Measurements from ENCODE around the gene SH3BP2. TPM values are rescaled to one million over a fixed set of nuclear protein-coding genes. Genes with fewer than 3 reads are reported as not detected.
A peak's percentile ranks its signal among the peaks of the same experiment; 100 is the strongest.

SH3BP2 gene
- total RNA-seq, 1 donor from 2014 or later = 150 TPM

- Mint-ChIP-seq H3K4me3 (ENCODE audit: unreplicated experiment) (no peak overlapping the region), H3K9me3 (ENCODE audit: unreplicated experiment) (no peaks in the 10 kb centered on the region), H3K36me3 (ENCODE audit: low read depth, unreplicated experiment) (no peaks in the 10 kb centered on the region), H3K27me3 (ENCODE audit: unreplicated experiment) (peaks cover 2% of the 10 kb centered on the region), H3K4me1 (ENCODE audit: unreplicated experiment) (peaks cover 28% of the 10 kb centered on the region), H3K27ac (ENCODE audit: unreplicated experiment) (no peak overlapping the region)
- no peak for TF ChIP-seq CTCF (IDR thresholded peaks at IDR 0.05; ENCODE audit: unreplicated experiment)
- peak; percentile 3 for DNase-seq (ENCODE audit: low spot score)
Observed at GRCh38 chr4:2796849-2797544, 4.1 kb downstream of the SH3BP2 start.

GRCh38 chr4:2797545-2798305 is 4.8 kb downstream of the SH3BP2 start:
- TF ChIP-seq CTCF (IDR thresholded peaks at IDR 0.05; ENCODE audit: unreplicated experiment) = no peak

GRCh38 chr4:2798399-2799223 is 5.7 kb downstream of the SH3BP2 start:
- H3K4me1 Mint-ChIP-seq (ENCODE audit: unreplicated experiment) = peaks cover 28% of the 10 kb centered on the region
- peaks cover 3% of the 10 kb centered on the region for H3K27me3 Mint-ChIP-seq (ENCODE audit: unreplicated experiment)
- no peaks in the 10 kb centered on the region for H3K9me3 Mint-ChIP-seq (ENCODE audit: unreplicated experiment)
- H3K36me3 Mint-ChIP-seq (ENCODE audit: low read depth, unreplicated experiment) = no peaks in the 10 kb centered on the region
- H3K4me3 Mint-ChIP-seq (ENCODE audit: unreplicated experiment) = peak overlapping the region; percentile 56
- DNase-seq (ENCODE audit: low spot score) = peak; percentile 60
- no peak for TF ChIP-seq CTCF (IDR thresholded peaks at IDR 0.05; ENCODE audit: unreplicated experiment)
- no peak overlapping the region for H3K27ac Mint-ChIP-seq (ENCODE audit: unreplicated experiment)

More at GRCh38 chr4:2797545-2798305, 4.8 kb downstream of the SH3BP2 start:
- Mint-ChIP-seq H3K36me3 (ENCODE audit: low read depth, unreplicated experiment) (no peaks in the 10 kb centered on the region), H3K27ac (ENCODE audit: unreplicated experiment) (no peak overlapping the region), H3K4me3 (ENCODE audit: unreplicated experiment) (peak overlapping the region; percentile 56), H3K9me3 (ENCODE audit: unreplicated experiment) (no peaks in the 10 kb centered on the region), H3K27me3 (ENCODE audit: unreplicated experiment) (peaks cover 3% of the 10 kb centered on the region), H3K4me1 (ENCODE audit: unreplicated experiment) (peaks cover 28% of the 10 kb centered on the region)
- DNase-seq (ENCODE audit: low spot score) = peak; percentile 3

- peak; percentile 3 for DNase-seq (ENCODE audit: low spot score)
- TF ChIP-seq CTCF (IDR thresholded peaks at IDR 0.05; ENCODE audit: unreplicated experiment) = no peak
- H3K36me3 Mint-ChIP-seq (ENCODE audit: low read depth, unreplicated experiment) = no peaks in the 10 kb centered on the region
- H3K27ac Mint-ChIP-seq (ENCODE audit: unreplicated experiment) = no peak overlapping the region
- peak overlapping the region; percentile 37 for H3K4me3 Mint-ChIP-seq (ENCODE audit: unreplicated experiment)
- peaks cover 28% of the 10 kb centered on the region for H3K4me1 Mint-ChIP-seq (ENCODE audit: unreplicated experiment)
- H3K27me3 Mint-ChIP-seq (ENCODE audit: unreplicated experiment) = peaks cover 3% of the 10 kb centered on the region
- H3K9me3 Mint-ChIP-seq (ENCODE audit: unreplicated experiment) = no peaks in the 10 kb centered on the region
Observed at GRCh38 chr4:2799224-2799911, 6.5 kb downstream of the SH3BP2 start.
